Fibroblast of lung (primary cell): ENCODE results near the gene PTPRM. TPM values are rescaled to one million over a fixed set of nuclear protein-coding genes. Genes with fewer than 3 reads are reported as not detected.

ENCODE experiments used
- DNase-seq, 2 donors: peaks; one replicate each; pipeline versions ENCODE4 v3.0.0 to v3.0.0-alpha.2; 2010; ENCODE audit warnings: low read depth in 2 of 2
- H2AFZ ChIP-seq: 2 replicates; pipeline ENCODE4 v1.5.1; 2012; ENCODE audit warnings: low read length, control low read depth, inconsistent platforms
- H3K27ac ChIP-seq: 2 replicates; pipeline ENCODE4 v1.5.1; 2011; ENCODE audit warnings: low read length, control low read depth; ENCODE audit not compliant: insufficient read depth
- H3K27me3 ChIP-seq: 2 replicates; pipeline ENCODE4 v1.5.1; 2011; ENCODE audit warnings: mild to moderate bottlenecking, low read length; ENCODE audit not compliant: control insufficient read depth, insufficient read depth
- H3K36me3 ChIP-seq: 2 replicates; pipeline ENCODE4 v1.5.1; 2011; ENCODE audit warnings: low read length; ENCODE audit not compliant: control insufficient read depth, insufficient read depth
- H3K4me1 ChIP-seq: 2 replicates; pipeline ENCODE4 v1.5.1; 2011; ENCODE audit warnings: low read length; ENCODE audit not compliant: control insufficient read depth, insufficient read depth; ENCODE audit errors: extremely low read depth
- H3K4me2 ChIP-seq: 2 replicates; pipeline ENCODE4 v1.5.1; 2011; ENCODE audit warnings: low read length, control low read depth; ENCODE audit not compliant: insufficient read depth; ENCODE audit errors: extremely low read depth
- H3K4me3 ChIP-seq, 4 experiments: fragments of 200-600 bp in 1 of 4; sonication (generic) in 1 of 4; replicated peaks in 1 of 4; 2 replicates each; pipeline ENCODE4 v1.5.1; 2011 to 2016; ENCODE audit warnings: low read length in 4 of 4, low read depth in 3 of 4, mild to moderate bottlenecking in 3 of 4, control low read depth in 2 of 4, inconsistent platforms in 1 of 4, mixed read lengths in 1 of 4; ENCODE audit not compliant: insufficient read depth in 1 of 4; ENCODE audit errors: control extremely low read depth in 1 of 4
- H3K79me2 ChIP-seq: 2 replicates; pipeline ENCODE4 v1.5.1; 2012; ENCODE audit warnings: mild to moderate bottlenecking, low read length, inconsistent platforms; ENCODE audit not compliant: control insufficient read depth, insufficient read depth
- H3K9ac ChIP-seq: 2 replicates; pipeline ENCODE4 v1.5.1; 2011; ENCODE audit warnings: mild to moderate bottlenecking, low read length, control low read depth; ENCODE audit not compliant: insufficient read depth
- H3K9me3 ChIP-seq: 2 replicates; pipeline ENCODE4 v1.5.1; 2012; ENCODE audit warnings: low read depth, low read length; ENCODE audit not compliant: control insufficient read depth, insufficient read depth
- H4K20me1 ChIP-seq: 2 replicates; pipeline ENCODE4 v1.5.1; 2011; ENCODE audit warnings: low read length; ENCODE audit not compliant: control insufficient read depth, insufficient read depth; ENCODE audit errors: extremely low read depth
- CTCF ChIP-seq, 2 donors: IDR thresholded peaks in 1 of 2; conservative IDR thresholded peaks in 1 of 2; 1 replicate in 1 of 2; 2 replicates in 1 of 2; pipeline ENCODE4 v1.5.1; 2011 to 2012; ENCODE audit warnings: low read length in 2 of 2, control low read depth in 1 of 2, inconsistent platforms in 1 of 2, low read depth in 1 of 2, mild to moderate bottlenecking in 1 of 2
- EZH2 ChIP-seq: IDR thresholded peaks from 2 replicates; pipeline ENCODE4 v1.5.1; 2012; ENCODE audit warnings: low read length, control low read depth, mild to moderate bottlenecking; ENCODE audit errors: missing control alignments
- polyA plus RNA-seq, 2 donors: library from polyadenylated mRNA; depleted of rRNA in 1 of 2; stranded (reverse) in 1 of 2; unstranded in 1 of 2; fragments of >200 nt; gene quantifications; 2 replicates each; pipeline ENCODE4 v1.2.1, GENCODE V29; 2011 to 2012; ENCODE audit warnings: missing spikeins in 1 of 2
- total RNA-seq: library from RNA; depleted of rRNA; stranded (reverse); fragments of >200 nt; gene quantifications from 2 replicates; pipeline ENCODE4 v1.2.1, GENCODE V29; 2014

The PTPRM gene
- total and polyA plus RNA-seq, 2 donors (not counting 1 experiment from before 2014, with no cell fraction given), result 86.6 to 87.0 TPM

- H3K36me3 ChIP-seq, result no peaks in the 10 kb centered on the region
- no peak overlapping the region for H3K9ac ChIP-seq
- H3K4me2 ChIP-seq, result no peak overlapping the region
- no peak overlapping the region for H2AFZ ChIP-seq
- no peaks in the 10 kb centered on the region for H3K27me3 ChIP-seq
- no peak overlapping the region for H3K27ac ChIP-seq
- H3K4me1 ChIP-seq, result no peaks in the 10 kb centered on the region
- no peak for TF ChIP-seq EZH2
- no peak for TF ChIP-seq CTCF (conservative IDR thresholded peaks at IDR 0.05 in 1 of 2, IDR thresholded peaks at IDR 0.05 in 1 of 2; ENCODE audit: low read depth in 1 of 2, low read length in 2 of 2)
- H3K79me2 ChIP-seq, result no peaks in the 10 kb centered on the region
- no peaks in the 10 kb centered on the region for H4K20me1 ChIP-seq
- DNase-seq, result no peak
- no peak overlapping the region for H3K4me3 ChIP-seq
- no peaks in the 10 kb centered on the region for H3K9me3 ChIP-seq
Observed at GRCh38 chr18:7896161-7896560, 329.0 kb downstream of the PTPRM start.

GRCh38 chr18:7896805-7897518 lies 329.8 kb downstream of the PTPRM start:
- H3K4me1 ChIP-seq, result no peaks in the 10 kb centered on the region
- H4K20me1 ChIP-seq, result no peaks in the 10 kb centered on the region
- no peak overlapping the region for H3K9ac ChIP-seq
- H3K4me3 ChIP-seq, result no peak overlapping the region
- H3K27ac ChIP-seq, result no peak overlapping the region
- H3K27me3 ChIP-seq, result no peaks in the 10 kb centered on the region
- no peak for DNase-seq
- TF ChIP-seq EZH2 (no peak), CTCF (conservative IDR thresholded peaks at IDR 0.05 in 1 of 2, IDR thresholded peaks at IDR 0.05 in 1 of 2; ENCODE audit: low read depth in 1 of 2, low read length in 2 of 2) (no peak)
- H3K79me2 ChIP-seq, result no peaks in the 10 kb centered on the region
- H2AFZ ChIP-seq, result no peak overlapping the region
- no peaks in the 10 kb centered on the region for H3K9me3 ChIP-seq
- H3K36me3 ChIP-seq, result no peaks in the 10 kb centered on the region
- H3K4me2 ChIP-seq, result no peak overlapping the region

- Histone ChIP-seq H3K4me3 (no peak overlapping the region), H2AFZ (no peak overlapping the region), H3K9me3 (no peaks in the 10 kb centered on the region), H4K20me1 (no peaks in the 10 kb centered on the region), H3K27me3 (no peaks in the 10 kb centered on the region), H3K4me2 (no peak overlapping the region), H3K9ac (no peak overlapping the region), H3K79me2 (no peaks in the 10 kb centered on the region), H3K4me1 (peaks cover 5% of the 10 kb centered on the region), H3K36me3 (no peaks in the 10 kb centered on the region), H3K27ac (no peak overlapping the region)
- TF ChIP-seq CTCF (conservative IDR thresholded peaks at IDR 0.05 in 1 of 2, IDR thresholded peaks at IDR 0.05 in 1 of 2; ENCODE audit: low read depth in 1 of 2, low read length in 2 of 2) (no peak), EZH2 (no peak)
- DNase-seq, result no peak
Observed at GRCh38 chr18:7898181-7898580, 331.1 kb downstream of the PTPRM start.
